Thoracic aorta (tissue), 2 donors: ENCODE measurements around the gene GDPD2. TPM values are rescaled to one million over a fixed set of nuclear protein-coding genes. Genes with fewer than 3 reads are reported as not detected.

ENCODE experiments used
- ATAC-seq: fragments of 150-250 bp; one replicate; pipeline ENCODE4 v1.8.0; 2017; ENCODE audit warnings: low read depth; ENCODE audit not compliant: insufficient number of reproducible peaks, low FRiP score
- DNase-seq: peaks from one replicate; pipeline ENCODE4 v3.0.0-alpha.2; 2020; ENCODE audit warnings: low spot score
- H3K27ac ChIP-seq, 2 donors: fragments of 200-600 bp; sonication (generic); 1 replicate in 1 of 2; 2 replicates in 1 of 2; pipeline ENCODE4 v1.5.1; 2016; ENCODE audit warnings: mild to moderate bottlenecking in 2 of 2, moderate library complexity in 2 of 2
- H3K27me3 ChIP-seq: fragments of 200-600 bp; sonication (generic); replicated peaks from 2 replicates; pipeline ENCODE4 v1.6.0; 2016; ENCODE audit warnings: mild to moderate bottlenecking; ENCODE audit not compliant: insufficient read depth
- H3K36me3 ChIP-seq: fragments of 200-600 bp; sonication (generic); one replicate; pipeline ENCODE4 v1.5.1; 2016
- H3K4me1 ChIP-seq, 2 donors: fragments of 200-600 bp; sonication (generic); 1 replicate in 1 of 2; 2 replicates in 1 of 2; pipeline versions ENCODE4 v1.5.1 to v1.6.0; 2016; ENCODE audit warnings: low read depth in 2 of 2, mild to moderate bottlenecking in 1 of 2; ENCODE audit not compliant: control insufficient read depth in 1 of 2
- H3K4me3 ChIP-seq: fragments of 200-600 bp; sonication (generic); 2 replicates; pipeline ENCODE4 v1.5.1; 2016; ENCODE audit warnings: mild to moderate bottlenecking
- H3K9me3 ChIP-seq: fragments of 200-600 bp; sonication (generic); 2 replicates; pipeline ENCODE4 v1.5.1; 2016
- total RNA-seq, 2 donors: library from RNA; depleted of rRNA; stranded (reverse); fragments of >200 nt; gene quantifications; one replicate each; pipeline versions ENCODE4 v1.1.0 to v1.2.3, GENCODE V29; 2016
- TF ChIP-seq, protein P1 (sequence below): fragments of 200-600 bp; sonication (generic); IDR thresholded peaks from one replicate; pipeline ENCODE4 v1.5.1; 2019; ENCODE audit warnings: antibody characterized with exemption

The GDPD2 gene
- total RNA-seq, 2 donors from 2014 or later = not detected

DNA sequence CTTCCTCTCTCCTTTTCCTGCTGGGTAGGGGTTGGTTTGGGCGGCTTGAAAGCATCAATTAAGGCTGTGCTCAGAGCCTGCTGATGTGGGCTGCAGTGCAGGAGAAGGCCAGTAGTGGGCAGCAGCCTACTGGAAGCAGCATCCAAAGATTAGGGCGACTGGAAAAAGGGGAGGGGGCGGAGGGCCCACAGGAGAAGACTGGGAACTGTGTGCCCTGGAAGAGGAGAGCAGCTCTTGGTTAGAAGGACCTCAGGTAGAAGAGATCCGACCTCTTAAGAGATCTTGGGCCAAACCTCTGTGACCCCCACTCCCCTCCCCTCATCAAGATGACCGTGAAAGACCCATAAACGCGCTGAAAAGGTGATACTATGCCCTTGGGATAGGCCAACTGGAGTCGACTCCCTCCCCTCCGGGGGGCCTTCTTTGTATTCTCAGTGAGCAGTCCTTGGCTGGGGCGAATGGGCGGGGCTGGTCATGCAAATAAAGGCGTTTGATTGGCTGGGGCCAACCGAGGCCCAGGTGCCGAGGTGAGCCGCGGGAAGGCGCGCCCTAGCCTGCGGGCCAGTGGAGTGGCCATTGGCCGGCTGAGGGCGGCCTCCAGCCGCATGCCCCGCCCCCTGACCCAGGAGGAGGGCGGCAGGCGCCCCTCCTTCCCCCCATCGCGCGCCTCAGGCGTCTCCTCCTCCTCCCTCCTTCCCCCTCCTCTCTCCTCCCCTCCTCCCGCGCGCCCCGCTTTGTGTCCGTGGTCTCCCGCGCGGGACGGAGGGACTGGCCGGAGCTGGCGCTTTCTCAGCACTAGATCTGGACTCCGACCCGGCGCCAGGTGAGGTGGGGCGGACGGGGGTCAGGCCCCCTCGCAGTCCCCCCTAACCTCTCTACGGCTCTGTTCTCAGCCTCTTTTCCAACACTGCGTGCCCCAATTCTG, 31.6 kb downstream of the GDPD2 start:
- H3K27me3 ChIP-seq = no peaks in the 10 kb centered on the region
- H3K27ac ChIP-seq = peak overlapping the region; percentile 80 to 87
- peak overlapping the region; percentile 79 for H3K4me3 ChIP-seq
- ATAC-seq = no peak
- no peak for DNase-seq
- peaks cover 0 to 13% of the 10 kb centered on the region in 2 donors for H3K4me1 ChIP-seq
- no peaks in the 10 kb centered on the region for H3K9me3 ChIP-seq
- no peaks in the 10 kb centered on the region for H3K36me3 ChIP-seq
- TF ChIP-seq, protein P1, sequence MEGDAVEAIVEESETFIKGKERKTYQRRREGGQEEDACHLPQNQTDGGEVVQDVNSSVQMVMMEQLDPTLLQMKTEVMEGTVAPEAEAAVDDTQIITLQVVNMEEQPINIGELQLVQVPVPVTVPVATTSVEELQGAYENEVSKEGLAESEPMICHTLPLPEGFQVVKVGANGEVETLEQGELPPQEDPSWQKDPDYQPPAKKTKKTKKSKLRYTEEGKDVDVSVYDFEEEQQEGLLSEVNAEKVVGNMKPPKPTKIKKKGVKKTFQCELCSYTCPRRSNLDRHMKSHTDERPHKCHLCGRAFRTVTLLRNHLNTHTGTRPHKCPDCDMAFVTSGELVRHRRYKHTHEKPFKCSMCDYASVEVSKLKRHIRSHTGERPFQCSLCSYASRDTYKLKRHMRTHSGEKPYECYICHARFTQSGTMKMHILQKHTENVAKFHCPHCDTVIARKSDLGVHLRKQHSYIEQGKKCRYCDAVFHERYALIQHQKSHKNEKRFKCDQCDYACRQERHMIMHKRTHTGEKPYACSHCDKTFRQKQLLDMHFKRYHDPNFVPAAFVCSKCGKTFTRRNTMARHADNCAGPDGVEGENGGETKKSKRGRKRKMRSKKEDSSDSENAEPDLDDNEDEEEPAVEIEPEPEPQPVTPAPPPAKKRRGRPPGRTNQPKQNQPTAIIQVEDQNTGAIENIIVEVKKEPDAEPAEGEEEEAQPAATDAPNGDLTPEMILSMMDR = peak; percentile 78

DNA sequence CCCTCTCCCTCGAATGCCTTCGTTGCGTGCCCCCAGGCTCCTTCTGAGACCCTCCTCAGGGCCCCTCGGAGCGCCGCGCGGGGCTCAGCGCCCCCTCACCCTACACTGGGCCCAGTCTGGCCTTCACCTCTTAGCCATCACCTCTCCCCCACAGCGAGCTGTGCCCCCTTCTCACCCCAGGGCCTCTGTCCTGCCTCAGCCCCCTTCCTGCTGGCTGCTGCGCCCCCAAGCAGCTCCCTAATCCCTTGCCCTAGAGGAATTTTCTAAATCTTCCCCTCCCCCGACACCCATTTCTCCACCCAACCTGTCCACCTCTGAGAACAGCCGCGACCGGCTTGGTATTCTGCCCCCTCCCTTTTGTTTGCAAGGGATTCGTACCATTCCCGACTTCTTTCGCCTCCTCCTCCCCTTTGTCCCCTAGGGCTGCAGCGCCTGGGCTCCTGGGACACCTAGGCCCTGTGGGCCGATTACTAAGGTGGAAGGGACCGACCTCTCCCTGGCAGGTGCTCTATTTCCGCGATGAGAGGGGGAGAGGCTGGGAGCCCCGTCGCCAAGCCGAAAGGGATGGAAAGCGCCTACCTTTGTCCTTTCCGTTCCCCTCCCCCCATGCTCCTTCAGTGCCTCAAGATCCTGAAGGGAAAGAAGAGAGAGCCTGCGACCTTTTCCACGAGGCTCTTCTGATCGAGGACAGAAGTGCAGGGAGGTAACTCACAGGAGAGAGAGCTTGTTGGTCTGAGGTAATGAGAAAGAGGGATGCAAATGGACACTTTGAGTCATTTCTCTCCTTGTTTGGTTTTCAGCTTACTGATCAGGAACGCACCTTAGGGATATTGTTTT, 32.5 kb downstream of the GDPD2 start:
- no peak for ATAC-seq

DNA sequence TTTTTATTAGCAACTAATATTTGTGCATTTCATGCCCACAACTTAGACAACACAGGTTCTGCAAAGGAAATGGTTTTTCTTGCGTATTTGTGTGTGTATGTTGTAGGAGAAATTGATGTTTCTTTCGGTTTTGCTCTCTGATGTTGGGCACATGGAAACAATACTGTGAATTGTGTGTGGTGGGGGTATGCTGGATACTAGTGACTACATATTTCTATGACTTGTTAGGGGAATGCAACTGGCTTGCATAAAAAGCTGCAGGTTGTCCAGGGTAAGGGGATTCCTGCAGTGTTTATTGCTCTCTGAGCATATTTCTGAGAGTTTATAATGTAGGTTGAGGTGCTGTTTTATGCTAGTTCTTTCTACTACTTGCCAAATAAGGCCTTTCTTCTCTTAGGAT, 33.1 kb downstream of the GDPD2 start:
- Histone ChIP-seq H3K27me3 (no peaks in the 10 kb centered on the region), H3K9me3 (no peaks in the 10 kb centered on the region), H3K36me3 (no peaks in the 10 kb centered on the region), H3K27ac (peak overlapping the region in 1 of 2 donors; percentile 87), H3K4me1 (peaks cover 0 to 13% of the 10 kb centered on the region in 2 donors), H3K4me3 (no peak overlapping the region)
- ATAC-seq (no peak), DNase-seq (no peak)
- TF ChIP-seq, protein P1 = no peak

More for the DNA sequence above, 32.5 kb downstream of the GDPD2 start:
- peak overlapping the region; percentile 79 for H3K4me3 ChIP-seq
- TF ChIP-seq, protein P1 = no peak
- H3K36me3 ChIP-seq = no peaks in the 10 kb centered on the region
- H3K9me3 ChIP-seq = no peaks in the 10 kb centered on the region
- peaks cover 0 to 13% of the 10 kb centered on the region in 2 donors for H3K4me1 ChIP-seq
- H3K27me3 ChIP-seq = no peaks in the 10 kb centered on the region
- no peak for DNase-seq
- peak overlapping the region; percentile 80 to 87 for H3K27ac ChIP-seq

DNA sequence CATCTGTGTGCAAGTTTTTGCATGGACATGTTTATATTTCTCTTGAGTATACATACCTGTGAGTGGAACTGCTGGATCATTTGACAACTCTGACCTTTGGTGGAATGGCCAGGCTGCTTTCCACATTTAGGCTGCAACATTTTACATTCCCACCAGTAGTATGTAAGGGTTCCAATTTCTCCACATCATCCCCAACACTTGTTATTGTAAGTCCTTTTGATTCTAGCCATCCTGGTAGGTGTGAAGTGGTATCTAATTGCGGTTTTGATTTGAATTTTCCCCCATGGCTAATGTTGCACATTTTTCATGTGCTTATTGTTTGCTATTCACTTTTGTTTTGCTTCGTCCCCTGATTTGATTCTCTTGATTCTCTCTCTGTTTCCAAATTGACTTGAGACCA, 37.9 kb downstream of the GDPD2 start:
- Histone ChIP-seq H3K36me3 (no peaks in the 10 kb centered on the region), H3K4me1 (no peaks in the 10 kb centered on the region), H3K9me3 (no peaks in the 10 kb centered on the region), H3K27ac (no peak overlapping the region), H3K27me3 (no peaks in the 10 kb centered on the region), H3K4me3 (no peak overlapping the region)
- TF ChIP-seq, protein P1 = no peak
- no peak for DNase-seq
- ATAC-seq = no peak

DNA sequence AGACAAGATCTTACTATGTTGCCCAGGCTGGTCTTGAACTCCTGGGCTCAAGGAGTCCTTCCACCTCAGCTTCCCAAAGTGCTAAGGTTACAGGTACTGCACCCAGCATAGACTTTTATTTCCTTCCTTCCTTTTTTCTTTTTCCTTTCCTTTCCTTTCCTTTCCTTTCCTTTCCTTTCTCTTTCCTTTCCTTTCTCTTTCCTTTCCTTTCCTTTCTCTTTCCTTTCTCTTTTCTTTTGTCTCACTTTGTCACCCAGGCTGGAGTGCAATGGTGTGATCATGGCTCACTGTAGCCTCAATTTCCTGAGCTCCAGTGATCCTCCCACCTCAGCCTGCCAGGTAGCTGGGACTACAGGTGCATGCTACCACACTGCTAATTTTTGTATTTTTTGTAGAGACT, 40.9 kb downstream of the GDPD2 start:
- Histone ChIP-seq H3K27me3 (no peaks in the 10 kb centered on the region), H3K4me1 (no peaks in the 10 kb centered on the region), H3K4me3 (no peak overlapping the region), H3K36me3 (no peaks in the 10 kb centered on the region), H3K9me3 (no peaks in the 10 kb centered on the region), H3K27ac (no peak overlapping the region)
- no peak for ATAC-seq
- TF ChIP-seq, protein P1 = no peak
- DNase-seq = no peak
